ENCODE results near the gene RPUSD1. TPM values are rescaled to one million over a fixed set of nuclear protein-coding genes. Genes with fewer than 3 reads are reported as not detected.

Gene RPUSD1
- total RNA-seq, 1 experiment from 2014 or later, result 59.9 TPM

GRCh38 chr16:759110-759910 lies 28.9 kb downstream of the RPUSD1 start:
- POLR2A ChIA-PET, result interaction anchor here (0.7 kb wide), 2 partner anchors 33 to 58 kb away, joined by 3 to 4 read pairs; partner anchors contain the start of gene CCDC78
- Histone ChIP-seq H4K20me1 (ENCODE audit: insufficient read depth) (no peaks in the 10 kb centered on the region), H3K4me2 (ENCODE audit: low read length) (peak overlapping the region; percentile 99), H3K9me2 (ENCODE audit: insufficient read depth) (no peaks in the 10 kb centered on the region), H3K4me1 (ENCODE audit: control insufficient read depth in 1 of 2, insufficient read depth in 2 of 2, low read length in 2 of 2) (peaks cover 40 to 55% of the 10 kb centered on the region in 2 experiments), H2AFZ (ENCODE audit: low read depth, low read length, poor library complexity, severe bottlenecking) (no peak overlapping the region), H3K27me3 (ENCODE audit: insufficient read depth, low read length) (no peaks in the 10 kb centered on the region), H3K4me3 (replicated peaks in 1 of 2; ENCODE audit: low read depth in 1 of 2, low read length in 2 of 2) (no peak overlapping the region), H3K9me3 (ENCODE audit: control insufficient read depth in 1 of 2, insufficient read depth in 1 of 2, low read depth in 1 of 2, low read length in 2 of 2) (peaks cover 0 to 7% of the 10 kb centered on the region in 2 experiments; a peak in 1 of 4 replicates), H3K36me3 (ENCODE audit: control insufficient read depth in 1 of 2, insufficient read depth in 2 of 2, low read length in 2 of 2) (no peaks in the 10 kb centered on the region; a peak in 1 of 4 replicates), H3K79me2 (ENCODE audit: insufficient read depth, low read length) (peaks cover 26% of the 10 kb centered on the region), H3K9ac (ENCODE audit: low read length) (peak overlapping the region; percentile 95; the same call in 1 of the 2 replicates), H3K27ac (ENCODE audit: low read depth, low read length) (peak overlapping the region; percentile 97)
- intact Hi-C loops (cut with micrococcal nuclease), result no loop called here
- DNase-seq (ENCODE audit: low read depth, low spot score), result no peak
- CTCF ChIA-PET, result interaction anchor here (2.9 kb wide), 1 partner anchor 39 kb away, joined by 11 read pairs; the partner anchor contains the start of gene ANTKMT
- BruUV-seq (replicated peaks), result TSS peak; percentile 66
- RAD21 ChIA-PET (ENCODE audit: low non-redundant PET in 1 of 2, low total read pairs in 2 of 2, uncharacterized antibody in 2 of 2, unreplicated experiment in 2 of 2), result no interaction called here
- TF ChIP-seq TCF7L2 (IDR thresholded peaks at IDR 0.05; ENCODE audit: borderline replicate concordance, extremely low read depth, insufficient read depth, insufficient read length) (no peak), EZH2 (IDR thresholded peaks at IDR 0.05) (no peak), FOSL1 (IDR thresholded peaks at IDR 0.05; ENCODE audit: low read depth) (no peak), ZBTB33 (IDR thresholded peaks at IDR 0.05; ENCODE audit: extremely low read depth, insufficient replicate concordance, low read length) (no peak), EZH2phosphoT487 (IDR thresholded peaks at IDR 0.05; ENCODE audit: borderline replicate concordance) (no peak), ZFX (IDR thresholded peaks at IDR 0.05) (no peak), CTCF (IDR thresholded peaks at IDR 0.05 in 2 of 3, conservative IDR thresholded peaks at IDR 0.05 in 1 of 3; ENCODE audit: borderline replicate concordance in 1 of 3, insufficient read depth in 1 of 3, low read depth in 2 of 3, low read length in 2 of 3) (no peak), ELF1 (IDR thresholded peaks at IDR 0.05; ENCODE audit: borderline replicate concordance, low read depth) (no peak), YY1 (IDR thresholded peaks at IDR 0.05; ENCODE audit: extremely low read depth, insufficient replicate concordance, low read depth, low read length) (no peak), SRF (IDR thresholded peaks at IDR 0.05; ENCODE audit: low read depth) (no peak), ZNF274 (IDR thresholded peaks at IDR 0.05; ENCODE audit: low read depth, low read length) (no peak)
- ATAC-seq, result no peak

All from HCT116 (cell line).